H7 (cell line): Measurements from ENCODE around the gene PRRT2. TPM values are rescaled to one million over a fixed set of nuclear protein-coding genes. Genes with fewer than 3 reads are reported as not detected.
"Not testable (repeated sequence)": the region's sequence is repeated elsewhere in the genome, so short reads cannot be mapped to it uniquely, and the experiment has no call there.

Source experiments
- DNase-seq: peaks from one replicate; pipeline ENCODE4 v3.0.0; 2012
- H3K27me3 ChIP-seq: 2 replicates; pipeline ENCODE4 v1.6.0; 2011; ENCODE audit warnings: mild to moderate bottlenecking, low read length; ENCODE audit not compliant: control insufficient read depth, insufficient read depth
- H3K36me3 ChIP-seq: replicated peaks from 2 replicates; pipeline ENCODE4 v1.5.1; 2011; ENCODE audit warnings: low read length; ENCODE audit not compliant: control insufficient read depth, insufficient read depth
- H3K4me3 ChIP-seq: 2 replicates; pipeline ENCODE4 v1.5.1; 2011; ENCODE audit warnings: low read depth, mild to moderate bottlenecking, control low read depth, low read length, moderate library complexity; ENCODE audit not compliant: insufficient read depth
- total RNA-seq: library from RNA; depleted of rRNA; stranded (reverse); fragments of >200 nt; shearing (Covaris generic); gene quantifications from 2 replicates; pipeline ENCODE4 v1.2.3, GENCODE V29; 2014

The PRRT2 gene
- total RNA-seq, 1 experiment from 2014 or later, result 1.8 TPM

DNA sequence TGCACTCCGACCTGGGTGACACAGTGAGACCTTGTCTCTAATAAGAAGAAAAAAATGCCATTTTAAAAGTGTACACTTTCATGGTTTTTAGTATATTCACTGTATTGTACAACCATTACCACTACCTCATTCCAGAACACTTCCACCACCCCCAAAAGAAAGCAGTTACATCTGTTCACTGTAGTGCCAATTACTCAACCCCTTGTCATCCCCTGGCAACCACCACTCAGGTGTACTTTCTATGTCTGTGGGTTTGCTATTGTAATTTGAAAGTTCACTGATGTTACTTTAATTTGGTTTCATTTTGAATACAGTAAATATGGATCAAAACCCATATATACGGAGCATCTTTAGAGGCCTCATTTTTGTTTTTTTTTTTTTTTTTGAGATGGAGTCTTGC is 27.8 kb upstream of the PRRT2 start:
- Histone ChIP-seq H3K4me3 (no peak overlapping the region), H3K36me3 (no peaks in the 10 kb centered on the region), H3K27me3 (peaks cover 5% of the 10 kb centered on the region)
- no peak for DNase-seq

DNA sequence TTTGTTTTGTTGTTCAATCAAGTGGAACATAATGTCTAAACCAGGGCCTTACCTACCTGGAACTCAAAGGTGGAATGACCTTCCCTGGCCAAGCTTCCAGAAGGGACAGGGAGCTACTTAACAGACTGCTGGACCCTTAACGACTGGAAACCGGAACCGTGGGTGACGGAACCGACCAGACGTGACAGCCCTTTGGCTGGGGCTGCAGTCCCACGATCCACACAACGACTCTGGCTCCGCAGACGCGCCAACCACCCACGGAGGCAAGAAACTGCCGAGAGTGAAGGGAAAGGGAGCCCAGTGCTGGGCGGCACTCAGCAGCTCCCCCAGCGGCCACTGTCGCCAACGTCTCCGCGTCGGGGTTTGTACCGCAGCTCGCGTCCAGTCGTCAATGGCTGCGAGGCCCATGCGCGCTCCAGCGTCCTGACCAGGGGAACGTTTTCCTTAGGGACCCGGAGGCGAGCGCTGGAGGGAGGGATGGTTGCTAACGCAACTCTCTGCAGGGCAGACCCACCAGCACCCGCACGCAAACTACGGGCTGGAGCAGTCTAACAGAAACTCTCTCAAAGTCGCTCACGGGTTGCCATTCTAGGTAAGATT is 27.0 kb upstream of the PRRT2 start:
- H3K36me3 ChIP-seq, result no peaks in the 10 kb centered on the region
- H3K27me3 ChIP-seq, result peaks cover 4% of the 10 kb centered on the region
- peak; percentile 94 for DNase-seq
- H3K4me3 ChIP-seq, result peak overlapping the region; percentile 26

DNA sequence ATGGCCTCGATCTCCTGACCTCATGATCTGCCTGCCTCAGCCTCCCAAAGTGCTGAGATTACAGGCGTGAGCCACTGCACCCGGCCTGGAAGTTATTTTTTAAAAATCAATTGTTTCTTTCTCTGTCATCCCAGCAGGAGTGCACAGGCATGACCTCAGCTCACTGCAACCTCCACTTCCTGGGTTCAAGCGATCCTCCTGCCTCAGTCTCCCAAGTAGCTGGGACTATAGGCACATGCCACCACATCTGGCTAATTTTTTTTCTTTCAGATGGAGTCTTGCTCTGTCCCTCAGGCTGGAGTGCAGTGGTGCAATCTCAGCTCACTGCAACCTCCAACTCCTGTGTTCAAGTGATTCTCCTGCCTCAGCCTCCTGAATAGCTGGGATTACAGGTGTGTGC is 24.8 kb upstream of the PRRT2 start:
- H3K4me3 ChIP-seq, H3K36me3 ChIP-seq, H3K27me3 ChIP-seq, DNase-seq: not testable (repeated sequence)

DNA sequence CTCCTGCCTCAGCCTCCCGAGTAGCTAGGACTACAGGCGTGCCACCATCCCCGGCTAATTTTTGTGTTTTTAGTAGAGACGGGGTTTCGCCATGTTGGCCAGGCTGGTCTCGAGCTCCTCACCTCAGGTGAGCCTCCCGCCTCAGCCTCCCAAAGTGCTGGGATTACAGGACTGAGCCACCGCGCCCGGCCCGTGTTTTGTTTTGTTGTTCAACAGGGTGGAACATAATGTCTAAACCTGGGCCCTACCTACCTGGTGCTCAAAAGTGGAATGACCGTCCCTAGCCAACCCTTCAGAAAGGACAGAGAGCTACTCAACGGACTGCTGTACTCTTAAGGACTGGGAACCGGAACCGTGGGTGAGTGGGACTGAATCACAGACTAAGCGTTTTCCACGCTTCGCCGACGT is 22.2 kb upstream of the PRRT2 start:
- peak; percentile 71 for DNase-seq

DNA sequence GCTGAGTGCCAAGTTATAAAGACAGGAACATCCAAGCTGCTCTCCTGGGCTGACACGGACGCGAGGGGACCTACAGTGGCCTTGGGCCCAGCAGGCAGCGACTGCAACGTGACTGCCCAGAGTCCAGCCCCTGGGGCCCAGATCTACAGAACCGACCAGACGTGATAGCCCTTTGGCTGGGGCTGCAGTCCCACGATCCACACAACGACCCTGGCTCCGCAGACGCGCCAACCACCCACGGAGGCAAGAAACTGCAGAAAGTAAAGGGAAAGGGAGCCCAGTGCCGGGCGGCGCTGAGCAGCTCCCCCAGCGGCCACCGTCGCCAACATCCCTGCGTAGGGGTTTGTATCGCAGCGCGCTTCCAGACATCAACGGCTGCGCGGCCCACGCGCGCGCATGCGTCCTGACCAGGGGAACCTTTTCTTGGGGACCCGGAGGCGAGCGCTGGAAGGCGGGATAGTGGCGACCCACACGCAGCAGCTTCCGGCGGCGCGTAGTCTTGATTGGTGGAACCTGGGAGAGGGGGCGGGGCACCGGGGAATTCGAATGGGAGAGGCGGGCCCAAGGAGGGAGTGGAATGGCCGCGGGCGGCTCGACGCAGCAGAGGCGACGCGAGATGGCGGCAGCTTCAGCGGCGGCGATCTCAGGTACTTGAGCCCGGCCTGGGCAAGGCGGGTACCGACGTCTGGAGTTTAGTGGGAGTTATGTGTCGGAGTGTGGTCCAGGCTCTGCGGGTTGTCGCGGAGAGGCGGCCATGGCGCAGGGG is 21.6 kb upstream of the PRRT2 start, which contains the start of gene KIF22:
TSS of gene KIF22 (plus strand) at position 569 of the 766 bp plus-strand sequence. CDS start at position 578, 9 bp downstream.
- peak; percentile 100 for DNase-seq
- Histone ChIP-seq H3K27me3 (peaks cover 2% of the 10 kb centered on the region; the same call in 1 of the 2 replicates), H3K36me3 (peaks cover 2% of the 10 kb centered on the region; the same call in 1 of the 2 replicates), H3K4me3 (peak within 1 kb of the TSS; percentile 96)

More for the DNA sequence above, 22.2 kb upstream of the PRRT2 start:
- Histone ChIP-seq H3K27me3 (peaks cover 2% of the 10 kb centered on the region), H3K36me3 (0 out of 2 replicates have a peak, but pooled peaks cover under 1% of the 10 kb centered on the region), H3K4me3 (peak overlapping the region; percentile 96)

DNA sequence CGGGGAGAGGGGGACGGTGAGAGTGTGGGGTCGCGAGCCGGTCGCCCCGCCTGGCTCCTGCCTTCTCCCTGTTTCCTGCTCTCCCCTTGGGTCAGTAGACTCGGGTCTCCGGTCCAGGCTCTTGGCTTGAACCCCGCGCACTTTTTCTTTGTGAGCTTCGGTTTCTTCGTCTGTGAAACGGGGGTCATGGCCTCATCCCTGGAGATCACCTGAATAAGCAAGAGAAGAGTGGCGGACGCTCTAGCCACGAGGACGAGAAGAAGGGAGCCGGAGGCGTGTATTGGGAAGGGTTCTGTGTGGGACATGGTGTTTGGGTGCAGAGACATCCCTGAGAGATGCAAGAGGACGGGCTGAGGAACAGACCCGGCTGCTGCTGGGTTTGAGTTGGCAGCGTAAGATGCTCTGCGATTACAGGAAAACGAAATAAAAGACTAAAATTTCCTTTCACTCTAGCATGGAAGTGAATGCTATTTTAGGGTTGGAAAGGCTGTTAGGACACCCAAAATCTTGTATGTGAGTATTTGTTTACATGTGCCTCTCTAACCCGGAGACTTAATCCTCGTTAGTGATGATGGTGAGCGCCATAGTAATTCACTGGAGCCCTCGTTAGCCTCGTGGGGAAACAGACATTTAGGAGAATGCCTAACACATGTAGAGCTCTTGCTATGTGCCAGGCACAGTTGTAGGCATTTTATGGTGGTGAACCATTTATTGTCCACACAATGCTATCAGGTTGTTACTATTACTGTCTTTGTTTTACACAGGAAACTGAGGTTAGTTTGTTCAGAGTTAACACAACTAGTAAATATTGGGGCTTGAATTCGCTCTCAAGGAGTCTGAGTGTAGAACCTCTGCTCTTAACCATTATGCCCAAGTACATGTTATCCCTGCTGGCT is 20.8 kb upstream of the PRRT2 start:
- no peaks in the 10 kb centered on the region for H3K27me3 ChIP-seq
- peak overlapping the region; percentile 96 for H3K4me3 ChIP-seq
- peaks cover 2% of the 10 kb centered on the region for H3K36me3 ChIP-seq
- no peak for DNase-seq

DNA sequence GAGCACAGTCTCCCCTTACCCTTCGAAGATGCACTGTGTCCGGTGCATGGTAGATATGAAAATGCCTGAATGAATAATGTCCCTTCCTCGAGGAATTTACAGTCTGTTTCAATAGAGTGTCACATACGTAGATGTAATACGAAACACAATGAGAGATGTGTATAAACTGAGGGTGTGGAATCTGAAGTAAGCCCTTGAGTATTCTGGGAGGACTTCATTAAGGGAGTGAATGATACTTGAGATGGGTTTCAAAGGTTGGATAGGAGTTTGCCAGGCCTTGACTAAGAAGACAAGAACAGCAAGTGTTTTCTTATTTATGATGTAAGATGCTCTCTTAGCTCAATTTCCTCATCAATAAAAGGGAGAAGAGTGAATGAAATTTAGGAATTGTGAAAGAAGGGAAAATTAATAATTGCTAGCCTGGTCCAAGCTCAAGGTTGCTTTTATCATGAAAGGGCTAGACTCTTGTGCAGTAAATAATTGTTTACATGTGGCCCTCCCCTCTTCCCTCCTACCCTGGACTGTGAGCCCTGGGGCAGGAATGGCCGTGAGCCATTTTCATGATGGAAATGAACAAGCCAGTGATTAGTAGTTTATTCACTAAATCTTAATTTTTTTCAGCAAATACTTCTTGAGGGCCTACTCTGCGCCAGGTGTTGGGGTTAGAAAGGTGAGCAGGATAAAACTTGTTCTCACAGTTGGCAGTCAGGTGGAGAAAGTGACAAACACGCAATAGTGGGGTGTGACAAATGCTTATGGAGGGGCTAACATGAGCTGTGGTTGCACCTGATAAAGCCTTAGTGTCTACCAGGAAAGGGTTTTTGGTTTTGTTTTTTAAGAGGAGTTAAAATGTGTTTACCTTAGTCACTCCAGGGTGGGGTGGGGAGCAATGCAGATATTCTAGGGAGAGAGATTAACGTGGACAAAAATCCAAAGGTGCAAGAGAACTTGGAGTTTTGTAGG is 19.9 kb upstream of the PRRT2 start:
- Histone ChIP-seq H3K36me3 (peaks cover 10% of the 10 kb centered on the region), H3K4me3 (peak overlapping the region; percentile 96), H3K27me3 (no peaks in the 10 kb centered on the region)
- DNase-seq, result no peak

DNA sequence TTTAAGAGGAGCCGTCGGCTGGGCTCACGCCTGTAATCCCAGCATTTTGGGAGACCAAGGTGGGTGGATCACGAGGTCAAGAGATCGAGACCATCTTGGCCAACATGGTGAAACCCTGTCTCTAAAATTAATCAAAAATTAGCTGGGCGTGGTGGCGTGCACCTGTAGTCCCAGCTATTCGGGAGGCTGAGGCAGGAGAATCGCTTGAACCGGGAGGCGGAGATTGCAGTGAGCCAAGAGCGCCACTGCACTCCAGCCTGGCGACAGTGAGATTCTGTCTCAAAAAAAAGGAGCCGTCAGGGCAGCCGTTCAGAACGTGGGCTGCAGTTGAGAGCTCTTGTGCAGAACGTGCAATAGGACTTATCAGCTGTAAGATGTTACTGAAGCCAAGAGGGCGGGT is 18.8 kb upstream of the PRRT2 start:
- not testable (repeated sequence) for H3K4me3 ChIP-seq, H3K27me3 ChIP-seq, DNase-seq
- H3K36me3 ChIP-seq, result peaks cover 17% of the 10 kb centered on the region

DNA sequence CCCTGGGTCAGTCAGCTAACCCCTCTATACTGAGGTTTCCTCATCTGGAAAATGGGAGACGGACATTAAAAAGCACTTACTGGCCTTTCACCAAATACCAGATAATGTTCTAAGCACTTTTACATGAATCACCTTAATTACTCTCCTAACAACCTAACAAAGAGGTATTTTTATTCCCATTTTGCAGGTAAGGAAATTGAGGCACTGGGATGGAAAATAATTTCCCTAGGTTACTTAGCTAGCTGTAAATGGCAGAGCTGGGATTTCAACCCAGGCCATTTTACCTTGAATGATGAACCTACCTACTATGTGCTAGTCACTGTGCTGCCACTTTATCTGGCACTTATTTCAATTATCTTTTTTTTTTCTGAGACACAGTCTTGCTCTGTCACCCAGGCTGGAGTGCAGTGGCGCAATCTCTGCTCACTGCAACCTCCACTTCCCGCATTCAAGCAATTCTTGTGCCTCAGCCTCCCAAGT is 17.7 kb upstream of the PRRT2 start:
- Histone ChIP-seq H3K36me3 (peaks cover 28% of the 10 kb centered on the region), H3K27me3 (no peaks in the 10 kb centered on the region), H3K4me3 (no peak overlapping the region)
- no peak for DNase-seq

DNA sequence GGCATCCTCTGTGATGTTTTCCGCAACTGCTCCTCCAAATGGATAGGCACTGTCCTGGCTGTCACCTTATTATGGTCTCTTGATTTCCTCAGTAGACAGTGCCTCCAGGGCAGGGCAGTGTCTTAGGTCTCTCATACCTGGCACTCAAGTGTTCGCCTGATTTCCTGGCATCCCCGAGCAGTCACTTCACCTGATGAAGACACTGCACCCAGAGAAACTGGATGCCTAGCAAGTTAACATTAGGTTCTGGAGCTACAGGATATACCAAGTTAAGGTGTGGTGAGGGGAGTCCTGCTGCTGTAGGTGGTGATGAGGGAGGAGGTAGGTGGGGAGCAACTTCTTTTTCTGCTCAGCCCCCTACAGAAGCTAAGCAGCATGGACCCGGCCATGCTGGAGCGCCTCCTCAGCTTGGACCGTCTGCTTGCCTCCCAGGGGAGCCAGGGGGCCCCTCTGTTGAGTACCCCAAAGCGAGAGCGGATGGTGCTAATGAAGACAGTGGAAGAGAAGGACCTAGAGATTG is 9.5 kb upstream of the PRRT2 start:
- peaks cover 45% of the 10 kb centered on the region for H3K36me3 ChIP-seq
- H3K27me3 ChIP-seq, result no peaks in the 10 kb centered on the region
- DNase-seq, result no peak
- no peak overlapping the region for H3K4me3 ChIP-seq

DNA sequence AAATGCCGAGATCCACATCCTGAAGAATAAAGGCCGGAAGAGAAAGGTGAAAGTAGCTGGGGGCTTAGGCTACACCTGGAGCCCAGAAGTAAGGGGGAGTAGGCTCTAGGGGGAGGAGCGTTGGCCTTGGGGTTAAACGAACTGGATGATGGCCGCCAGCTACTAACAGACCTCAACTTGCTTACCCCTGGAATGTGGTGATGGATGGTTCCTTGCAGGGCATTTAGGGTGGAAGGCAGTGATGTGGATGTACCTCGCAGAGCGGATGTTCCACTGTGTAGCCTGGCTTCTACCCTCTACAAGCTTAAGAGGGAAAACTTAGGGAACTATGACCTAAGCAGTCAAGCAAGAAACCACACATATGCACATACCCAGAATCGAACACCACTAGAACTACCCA is 8.0 kb upstream of the PRRT2 start:
- H3K27me3 ChIP-seq, result no peaks in the 10 kb centered on the region
- peaks cover 36% of the 10 kb centered on the region for H3K36me3 ChIP-seq
- H3K4me3 ChIP-seq, result no peak overlapping the region
- DNase-seq, result peak; percentile 48

DNA sequence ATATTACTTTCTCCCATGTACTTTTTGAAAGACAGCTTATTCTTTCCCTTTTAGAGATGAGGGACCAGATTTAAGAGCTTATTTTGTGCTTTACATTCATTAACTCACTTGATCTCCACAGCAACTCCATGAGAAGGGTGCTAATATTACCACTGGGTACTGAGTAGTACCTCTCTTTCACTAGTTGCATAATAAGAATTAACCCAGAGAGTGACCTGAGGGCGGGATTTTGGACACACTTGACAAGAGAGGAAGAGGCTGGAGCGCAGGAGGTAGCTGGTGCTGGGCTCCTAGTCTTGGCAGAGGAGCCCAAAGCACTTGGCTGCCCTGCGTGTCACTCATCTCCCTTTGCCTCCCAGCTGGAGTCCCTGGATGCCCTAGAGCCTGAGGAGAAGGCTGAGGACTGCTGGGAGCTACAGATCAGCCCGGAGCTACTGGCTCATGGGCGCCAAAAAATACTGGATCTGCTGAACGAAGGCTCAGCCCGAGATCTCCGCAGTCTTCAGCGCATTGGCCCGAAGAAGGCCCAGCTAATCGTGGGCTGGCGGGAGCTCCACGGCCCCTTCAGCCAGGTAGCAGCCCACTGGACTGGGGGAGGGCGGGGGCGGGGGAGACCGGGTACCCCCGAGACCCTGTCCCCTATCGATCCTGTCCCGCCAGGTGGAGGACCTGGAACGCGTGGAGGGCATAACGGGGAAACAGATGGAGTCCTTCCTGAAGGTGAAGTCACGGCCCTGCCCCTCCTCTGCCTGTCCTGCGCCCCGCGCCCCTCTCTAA is 7.3 kb upstream of the PRRT2 start:
- Histone ChIP-seq H3K36me3 (peaks cover 32% of the 10 kb centered on the region), H3K27me3 (no peaks in the 10 kb centered on the region), H3K4me3 (peak overlapping the region; percentile 72)
- DNase-seq, result peak; percentile 86
